Forelimb muscle (tissue), 1 donor: ENCODE results near the gene TLK2. TPM values are rescaled to one million over a fixed set of nuclear protein-coding genes. Genes with fewer than 3 reads are reported as not detected.
"Not testable (repeated sequence)": the region's sequence is repeated elsewhere in the genome, so short reads cannot be mapped to it uniquely, and the experiment has no call there.

Source experiments
- DNase-seq: peaks from one replicate; pipeline ENCODE4 v3.0.0-alpha.2; 2013; ENCODE audit warnings: low read depth
- polyA plus RNA-seq: library from polyadenylated mRNA; unstranded; fragments of 120-200 nt; gene quantifications from one replicate; pipeline ENCODE4 v1.2.1, GENCODE V29; 2013; ENCODE audit not compliant: insufficient read length

Gene TLK2
- polyA plus RNA-seq, result 48.8 TPM

- peak; percentile 39 for DNase-seq
Measured at GRCh38 chr17:62478424-62478879, at the start of gene TLK2. TLK2 (plus strand) TSS chr17:62478825; CDS start chr17:62481126, 2,301 bp downstream.

GRCh38 chr17:62435251-62435650, 43.4 kb upstream of the TLK2 start:
- DNase-seq, result not testable (repeated sequence)

DNA sequence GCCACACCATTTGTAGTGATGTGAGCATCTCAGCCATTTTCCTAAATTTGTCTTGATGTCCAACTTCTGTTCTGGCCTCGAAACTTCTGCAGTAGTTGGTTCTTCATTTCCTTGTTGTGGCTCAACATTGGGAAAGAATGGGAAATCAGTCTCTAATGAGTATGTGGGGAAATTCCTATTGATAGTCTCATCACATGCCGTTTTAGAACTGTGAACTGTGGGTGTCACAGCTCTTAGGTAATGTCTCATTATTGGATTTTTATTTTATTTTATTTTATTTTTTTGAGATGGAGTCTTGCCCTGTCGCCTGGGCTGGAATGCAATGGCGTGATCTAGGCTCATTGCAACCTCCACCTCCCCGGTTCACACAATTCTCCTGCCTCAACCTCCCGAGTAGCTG, 37.4 kb upstream of the TLK2 start:
- not testable (repeated sequence) for DNase-seq

GRCh38 chr17:62444063-62444462, 34.6 kb upstream of the TLK2 start:
- no peak for DNase-seq

- not testable (repeated sequence) for DNase-seq
Measured at GRCh38 chr17:62445791-62446190, 32.8 kb upstream of the TLK2 start.

DNA sequence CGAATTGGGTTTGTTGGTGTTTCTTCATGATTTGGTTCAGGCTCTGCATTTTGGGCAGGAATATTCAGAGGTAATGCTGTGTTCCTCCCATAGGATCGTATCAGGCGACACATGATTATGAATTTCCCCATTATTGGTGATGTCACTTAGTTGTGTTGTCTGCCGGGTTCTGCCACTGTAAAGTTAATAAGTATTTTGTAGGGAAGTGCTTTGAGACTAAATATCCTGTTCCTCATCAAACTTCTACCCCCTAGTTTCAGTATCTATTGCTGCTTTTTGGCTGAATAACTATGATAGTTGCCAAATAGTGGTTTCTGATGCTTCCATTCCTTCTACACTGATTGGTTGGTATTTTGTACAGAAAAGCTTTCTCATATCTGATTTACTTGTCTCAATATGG, 26.4 kb upstream of the TLK2 start:
- not testable (repeated sequence) for DNase-seq

DNA sequence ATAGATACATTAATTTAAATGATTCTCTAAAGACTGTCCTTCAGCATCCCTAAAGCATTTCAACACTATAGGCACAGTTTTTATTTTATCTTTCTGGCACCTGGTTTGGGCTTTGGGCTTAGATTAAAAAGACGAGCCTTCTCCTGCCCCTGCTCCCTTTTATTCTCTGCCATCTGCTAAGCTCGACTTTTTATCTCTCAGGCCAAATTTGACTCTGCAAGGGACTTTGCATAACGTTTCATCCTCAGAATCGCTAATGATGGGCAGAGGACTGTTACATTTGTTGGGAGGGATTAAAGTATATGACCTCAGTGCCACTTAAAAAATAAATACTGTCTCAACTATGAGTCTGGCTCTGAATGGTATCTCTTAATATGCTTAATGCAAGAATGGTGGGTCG, 25.6 kb upstream of the TLK2 start:
- not testable (repeated sequence) for DNase-seq

- not testable (repeated sequence) for DNase-seq
Measured at GRCh38 chr17:62453656-62454055, 25.0 kb upstream of the TLK2 start.

GRCh38 chr17:62454111-62454510, 24.5 kb upstream of the TLK2 start:
- DNase-seq, result not testable (repeated sequence)

GRCh38 chr17:62456016-62456415, 22.6 kb upstream of the TLK2 start:
- no peak for DNase-seq

DNA sequence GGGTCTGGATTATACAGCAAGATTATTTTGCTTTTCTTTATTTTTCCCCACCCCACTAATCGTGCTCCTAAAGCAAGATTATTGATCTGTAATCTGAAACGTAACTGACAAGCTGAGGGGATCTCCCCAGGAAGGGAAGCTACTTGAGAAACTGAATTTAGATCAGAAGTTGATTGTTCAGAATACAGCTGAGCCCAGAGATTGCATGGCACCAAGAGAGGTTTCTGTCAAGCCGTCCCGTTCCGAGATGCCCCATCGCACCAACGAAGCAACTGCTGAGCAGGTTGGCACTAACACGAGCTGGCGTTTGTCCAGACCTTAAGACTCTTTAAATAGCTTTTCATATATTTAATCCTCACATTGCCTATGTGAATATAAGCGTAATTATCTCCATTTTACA, 20.1 kb upstream of the TLK2 start:
- not testable (repeated sequence) for DNase-seq

GRCh38 chr17:62464422-62464821, 14.2 kb upstream of the TLK2 start:
- DNase-seq, result not testable (repeated sequence)

- not testable (repeated sequence) for DNase-seq
Measured at GRCh38 chr17:62465271-62465670, 13.4 kb upstream of the TLK2 start.

- DNase-seq, result not testable (repeated sequence)
Measured at GRCh38 chr17:62470666-62471379, 7.8 kb upstream of the TLK2 start.

DNA sequence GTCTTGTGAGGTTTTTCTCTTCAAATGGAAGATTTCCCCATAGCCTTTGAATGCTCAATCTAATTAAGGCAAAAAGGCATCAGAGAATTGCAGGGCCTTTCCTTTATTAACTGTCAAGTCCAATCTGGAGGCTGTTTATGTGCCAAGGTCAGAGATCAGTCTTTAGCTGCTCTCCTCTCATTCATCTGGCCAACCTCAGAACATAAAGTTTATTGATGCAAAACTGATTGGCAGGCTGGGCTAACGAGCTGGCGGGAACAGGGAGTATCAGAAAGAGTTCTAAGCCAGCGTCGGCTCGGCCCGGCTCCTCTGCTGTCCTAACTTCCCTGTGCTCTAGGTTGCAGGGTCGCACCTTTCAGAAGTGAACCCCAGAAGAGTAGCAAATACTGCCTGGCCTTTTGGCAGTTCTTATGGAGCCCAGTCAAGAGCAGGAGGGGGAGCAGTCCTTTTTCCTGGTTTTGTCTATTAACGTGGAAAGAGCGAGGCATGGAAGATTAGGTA, 7.2 kb upstream of the TLK2 start:
- DNase-seq, result not testable (repeated sequence)

DNA sequence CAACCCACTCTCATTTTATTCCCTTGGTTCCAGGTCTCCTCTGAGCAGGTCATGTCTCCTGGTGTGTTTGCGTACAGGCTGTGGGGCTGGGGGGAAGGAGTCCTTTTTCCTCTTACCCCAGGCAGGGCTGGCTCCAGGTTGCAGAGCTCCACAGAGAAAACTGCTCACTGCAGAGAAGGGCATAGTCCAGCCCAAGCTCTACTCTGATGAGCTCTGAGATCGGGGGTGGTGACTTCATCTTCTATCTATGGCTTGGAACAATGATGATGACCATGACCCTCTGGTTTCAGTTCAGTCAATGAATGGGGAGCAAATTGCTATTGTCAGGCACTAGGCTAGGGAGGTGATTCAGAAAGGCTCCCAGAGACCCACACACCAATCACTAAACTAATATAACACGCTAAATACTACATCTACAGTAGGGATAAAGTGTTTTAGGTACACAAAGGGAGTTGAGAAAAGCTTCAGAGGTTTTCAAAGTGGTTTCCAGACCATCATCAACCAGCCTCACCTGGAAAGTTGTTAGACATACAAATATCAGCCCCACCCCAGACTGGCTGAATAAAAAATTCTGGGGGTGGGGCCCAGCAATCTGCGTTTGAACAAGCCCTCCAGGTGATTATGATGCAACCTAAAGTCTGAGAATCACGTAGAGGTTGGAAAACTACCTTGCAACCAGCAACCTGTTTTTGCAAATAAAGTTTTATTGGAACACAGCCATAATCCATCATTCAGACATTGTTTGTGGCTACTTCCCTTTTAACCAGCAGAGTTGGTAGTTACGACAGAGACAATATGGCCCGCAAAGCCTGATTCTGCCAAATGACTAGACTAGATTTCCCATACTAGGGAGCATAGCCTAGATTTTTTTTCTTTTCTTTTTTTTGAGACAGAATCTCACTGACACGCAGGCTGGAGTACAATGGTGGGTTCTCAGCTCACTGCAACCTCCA, 5.3 kb upstream of the TLK2 start:
- not testable (repeated sequence) for DNase-seq

- DNase-seq, result not testable (repeated sequence)
Measured at GRCh38 chr17:62477111-62477510, 1.5 kb upstream of the TLK2 start.

DNA sequence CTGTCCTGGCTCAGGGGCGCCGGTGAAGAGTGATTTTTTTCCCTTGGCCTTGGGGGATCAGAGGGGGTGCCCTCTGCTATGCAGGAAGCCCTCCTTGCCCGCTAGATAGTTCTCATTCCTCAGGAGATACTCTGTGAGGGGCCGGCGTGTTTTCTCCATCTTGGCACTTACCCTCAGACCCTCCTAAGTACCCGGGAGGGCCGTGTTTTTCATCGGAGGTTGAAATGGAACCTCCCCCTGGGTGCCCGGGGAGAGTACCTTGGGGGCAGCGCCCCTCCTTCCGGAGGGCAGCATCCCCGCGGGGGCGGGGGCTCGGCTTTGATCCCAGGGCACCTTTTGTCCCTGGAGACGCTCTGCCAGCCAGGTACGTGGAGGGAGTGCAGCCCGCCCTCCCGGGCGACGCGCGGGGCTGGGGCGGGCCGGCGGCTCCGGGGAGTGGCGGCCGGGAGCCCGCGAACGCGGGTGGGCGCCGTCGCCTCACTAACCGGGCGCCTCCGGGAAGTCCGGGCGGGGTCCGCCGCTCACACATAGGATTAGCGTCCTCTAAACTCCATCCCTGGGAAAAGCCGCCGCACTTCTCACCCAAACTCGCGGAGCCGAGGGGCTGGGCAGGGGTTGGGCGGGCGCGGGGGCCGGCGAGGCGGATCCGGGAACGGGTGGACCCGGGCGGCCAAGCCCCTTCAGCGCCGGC, 762 bp upstream of the TLK2 start:
- DNase-seq, result not testable (repeated sequence)

GRCh38 chr17:62478880-62479638, 434 bp downstream of the TLK2 start:
- DNase-seq, result not testable (repeated sequence)

DNA sequence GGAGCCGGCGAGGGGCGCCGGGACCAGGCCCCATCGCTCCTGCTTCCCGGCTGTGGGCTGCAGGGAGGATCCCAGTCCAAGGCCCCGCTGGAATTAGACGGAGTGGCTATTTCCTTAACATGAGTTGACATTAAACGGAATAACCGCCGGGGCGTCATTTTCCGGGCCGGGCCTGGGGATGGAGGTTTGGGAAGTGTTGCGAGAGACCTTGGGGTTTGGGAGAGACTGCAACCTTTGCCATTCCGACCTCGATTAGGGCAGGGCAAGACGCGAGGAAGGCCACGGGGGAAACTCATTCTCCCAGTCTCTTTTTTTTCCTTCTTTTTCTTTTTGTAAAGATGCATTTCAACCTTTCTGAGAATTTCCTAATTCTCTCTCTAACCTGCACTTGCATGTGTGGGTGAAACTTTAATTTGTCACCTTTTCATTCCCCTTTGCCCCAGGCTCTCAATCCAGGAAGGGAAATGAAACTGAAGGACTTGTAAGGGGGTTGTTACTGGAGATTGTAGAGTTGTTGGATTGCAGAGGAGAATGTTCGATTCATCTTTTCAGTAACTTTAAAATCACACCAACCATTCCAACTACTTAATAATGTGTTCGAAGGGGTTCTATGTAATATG, 1.1 kb downstream of the TLK2 start:
- DNase-seq, result not testable (repeated sequence)
